HG03175 (cell line): ENCODE data around the gene PHB1.
"Not testable (repeated sequence)": the region's sequence is repeated elsewhere in the genome, so short reads cannot be mapped to it uniquely, and the experiment has no call there.

Source experiments
- ATAC-seq: cut with Tn5 transposase; IDR thresholded peaks from one replicate; pipeline ENCODE4 v1.9.1; 2021; ENCODE audit warnings: mild to moderate bottlenecking, moderate library complexity; ENCODE audit not compliant: unreplicated experiment

Gene PHB1

DNA sequence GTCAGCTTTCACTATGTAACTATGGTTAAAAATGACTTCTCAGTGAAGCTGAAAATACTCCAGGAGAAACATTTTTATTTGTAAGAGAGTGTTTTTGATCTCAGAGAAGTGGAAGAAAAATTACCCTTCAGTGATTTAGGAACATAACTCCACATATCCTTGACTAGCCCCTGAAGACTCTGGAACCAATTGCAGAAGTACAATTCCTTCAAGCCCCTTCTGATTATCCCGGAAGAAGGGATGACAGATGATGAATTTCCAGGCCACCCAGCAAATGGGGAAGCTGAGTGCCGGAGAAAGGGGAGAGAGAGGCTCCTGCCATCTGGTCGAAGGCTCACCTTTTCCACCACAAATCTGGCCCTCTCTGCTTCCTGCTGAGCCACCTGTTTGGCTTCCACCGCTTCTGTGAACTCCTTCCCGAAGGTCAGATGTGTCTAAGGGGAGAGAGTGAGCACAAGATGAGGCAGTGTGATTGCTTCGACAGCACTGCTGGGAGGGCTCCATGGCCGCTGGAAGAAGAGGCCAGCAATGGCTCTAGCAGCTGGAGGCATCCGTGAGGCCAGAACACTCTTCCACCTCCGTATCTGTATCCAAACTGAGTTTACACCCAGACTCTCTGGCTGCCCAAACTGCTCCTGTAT, 8.1 kb downstream of the PHB1 start:
- ATAC-seq: no peak

DNA sequence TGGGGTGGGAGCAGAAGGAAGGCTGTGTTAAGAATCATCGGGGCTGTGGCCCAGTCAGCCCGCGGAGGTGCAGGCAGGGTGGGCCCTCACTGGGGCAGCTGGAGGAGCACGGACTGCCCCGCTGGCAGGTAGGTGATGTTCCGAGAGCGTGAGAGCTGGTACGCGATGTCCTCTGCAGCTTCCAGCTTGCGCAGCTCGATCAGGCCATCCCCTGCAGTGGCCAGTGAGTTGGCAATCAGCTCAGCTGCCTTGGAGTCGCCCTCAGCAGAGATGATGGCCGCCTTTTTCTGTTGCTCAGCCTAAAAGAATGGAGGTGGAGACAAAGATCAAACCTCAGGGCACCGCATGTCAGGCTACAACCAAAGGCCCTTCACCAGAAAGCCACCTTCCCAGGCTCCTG, 9.8 kb downstream of the PHB1 start:
- ATAC-seq: no peak

DNA sequence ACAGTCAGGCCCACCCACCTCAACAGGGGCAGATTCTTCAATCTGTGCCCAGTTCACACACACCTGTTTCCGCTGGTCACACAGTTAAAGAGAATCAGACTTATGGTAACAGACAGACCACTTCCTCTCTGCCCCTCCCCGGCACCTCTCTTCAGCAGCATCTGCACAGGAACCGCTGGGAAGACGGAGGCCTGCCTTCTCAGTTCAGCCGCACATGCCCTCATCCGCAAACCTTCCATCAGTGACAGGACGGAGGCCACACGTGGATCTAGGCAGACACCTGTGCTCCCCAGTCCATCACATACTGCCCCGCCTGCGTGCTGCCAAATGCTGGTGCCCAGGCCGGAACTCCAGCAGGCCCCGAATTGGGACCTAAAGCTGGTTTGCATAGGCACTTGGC, 10.3 kb downstream of the PHB1 start:
- ATAC-seq: no peak

DNA sequence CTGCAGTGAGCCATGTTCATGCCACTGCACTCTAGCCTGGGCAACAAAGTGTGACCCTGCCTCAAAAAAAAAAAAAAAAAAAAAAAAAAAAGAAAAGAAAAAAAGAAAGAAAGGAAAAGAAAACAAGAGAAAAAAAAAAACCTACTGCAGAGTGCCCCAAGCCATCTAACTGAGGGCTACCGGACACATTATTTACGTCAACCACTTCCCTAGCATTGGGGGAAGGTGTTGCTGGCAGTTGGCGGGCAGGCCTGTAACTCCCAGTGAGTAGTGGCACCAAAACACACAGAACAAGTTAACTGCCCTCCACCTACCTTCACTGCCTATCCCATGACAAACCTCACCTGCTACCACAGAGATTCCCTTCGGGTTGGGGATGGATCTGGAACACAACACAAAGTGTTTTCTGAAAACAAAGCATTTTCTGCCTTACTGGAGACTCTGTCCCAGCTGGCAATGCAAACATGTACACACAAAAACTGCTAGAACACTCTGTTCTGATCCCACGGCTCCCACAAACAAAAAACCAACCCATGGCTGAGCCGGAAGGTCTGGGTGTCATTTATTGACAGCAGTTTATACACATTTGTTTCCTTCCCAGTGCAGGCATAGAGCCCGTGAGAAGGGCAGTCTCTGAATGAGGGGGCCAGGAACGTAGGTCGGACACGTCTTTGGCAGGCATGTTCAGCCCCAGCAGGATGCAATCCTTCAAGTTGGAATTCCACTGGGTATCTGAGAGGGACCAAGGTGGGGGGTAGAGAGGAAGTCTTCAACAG, 11.0 kb downstream of the PHB1 start:
- no peak for ATAC-seq

DNA sequence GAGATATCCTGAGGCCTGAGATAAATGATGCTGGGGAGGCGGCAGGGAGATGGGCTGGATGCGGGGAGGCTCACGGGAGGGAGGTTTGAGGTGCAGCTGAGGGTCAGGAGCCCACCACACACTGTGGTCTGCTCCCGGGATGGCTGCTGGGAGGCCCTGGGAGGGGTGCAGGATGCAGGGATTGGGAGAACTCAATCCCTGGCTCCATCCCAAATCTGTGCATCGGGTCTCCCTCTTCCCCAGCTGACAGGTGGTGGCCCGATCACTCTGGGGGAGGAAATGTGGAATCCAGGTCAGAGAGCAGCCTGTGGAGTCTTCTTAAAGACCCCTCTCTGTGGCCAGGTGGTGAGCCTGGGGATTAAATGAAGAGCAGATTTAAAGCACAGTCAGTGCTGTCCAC, 12.0 kb downstream of the PHB1 start:
- ATAC-seq: no peak

DNA sequence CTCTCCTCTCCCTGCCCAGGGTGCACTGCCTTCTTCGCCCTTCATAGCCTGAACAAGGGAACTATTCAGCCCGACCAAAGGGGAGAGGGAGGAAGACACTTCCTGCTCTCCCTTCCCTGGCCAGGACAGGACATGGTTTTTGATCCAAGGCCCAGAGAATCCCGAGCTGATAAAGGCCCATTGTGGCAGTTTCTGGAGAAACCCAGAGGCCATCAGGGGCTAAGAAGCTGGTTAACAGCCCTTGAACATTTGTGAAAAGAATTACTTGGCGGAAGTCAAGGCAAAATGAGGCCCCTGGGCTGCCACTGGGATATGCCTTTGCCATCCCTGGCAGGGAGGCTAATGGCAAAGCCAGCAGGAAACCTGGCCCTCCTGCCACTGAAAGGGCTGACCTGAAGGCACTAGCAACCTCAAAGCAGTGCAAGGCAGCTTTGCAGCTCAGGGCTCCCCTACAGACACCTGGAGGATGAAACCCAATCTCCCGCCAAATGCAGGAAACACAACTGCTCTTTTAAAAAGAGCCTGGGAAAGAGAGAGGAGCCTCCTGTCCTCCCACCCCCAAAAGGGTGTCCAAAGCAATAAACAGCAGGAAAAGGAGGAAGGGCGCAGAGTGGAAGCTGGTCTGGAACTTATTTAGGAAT, 12.6 kb downstream of the PHB1 start:
- ATAC-seq: no peak

DNA sequence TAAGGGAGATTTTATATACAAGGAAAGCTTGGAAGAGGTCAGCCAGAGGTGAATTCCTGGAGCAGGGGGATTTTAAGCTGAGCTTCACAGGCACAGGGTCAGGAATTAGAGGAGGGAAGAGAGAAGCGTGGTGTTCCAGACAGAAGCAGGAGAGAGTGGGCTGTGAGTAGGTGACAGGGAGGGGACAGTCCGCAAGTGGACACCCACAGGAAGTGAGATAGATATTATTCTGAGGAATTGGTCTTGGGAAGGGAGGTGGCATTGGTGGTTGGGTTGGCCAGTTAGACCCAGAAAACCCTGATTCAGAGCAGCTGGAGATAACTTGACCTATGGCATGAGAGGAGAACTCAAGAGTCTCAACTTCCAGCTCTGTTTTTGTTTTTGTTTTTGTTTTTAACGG, 14.7 kb downstream of the PHB1 start:
- no peak for ATAC-seq

DNA sequence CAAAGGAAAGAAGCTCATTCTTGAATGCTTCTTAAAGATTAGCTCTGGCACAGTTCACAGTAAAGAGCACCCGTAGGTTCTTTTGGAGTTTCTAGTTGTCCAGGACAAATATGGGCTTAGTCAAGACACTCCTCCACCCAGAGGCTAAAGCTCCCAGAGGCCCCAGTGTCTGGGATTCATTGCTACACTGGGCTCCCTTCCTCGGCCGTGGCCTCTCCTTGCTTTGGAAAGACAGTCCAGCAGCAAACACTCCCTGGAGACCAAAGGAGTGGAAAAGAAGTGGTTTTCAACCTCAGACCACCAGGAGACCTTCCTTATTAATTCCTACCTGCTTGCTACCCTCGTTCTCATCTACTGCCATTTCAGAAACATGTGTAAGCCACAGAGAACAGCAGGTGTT, 17.1 kb downstream of the PHB1 start:
- no peak for ATAC-seq

DNA sequence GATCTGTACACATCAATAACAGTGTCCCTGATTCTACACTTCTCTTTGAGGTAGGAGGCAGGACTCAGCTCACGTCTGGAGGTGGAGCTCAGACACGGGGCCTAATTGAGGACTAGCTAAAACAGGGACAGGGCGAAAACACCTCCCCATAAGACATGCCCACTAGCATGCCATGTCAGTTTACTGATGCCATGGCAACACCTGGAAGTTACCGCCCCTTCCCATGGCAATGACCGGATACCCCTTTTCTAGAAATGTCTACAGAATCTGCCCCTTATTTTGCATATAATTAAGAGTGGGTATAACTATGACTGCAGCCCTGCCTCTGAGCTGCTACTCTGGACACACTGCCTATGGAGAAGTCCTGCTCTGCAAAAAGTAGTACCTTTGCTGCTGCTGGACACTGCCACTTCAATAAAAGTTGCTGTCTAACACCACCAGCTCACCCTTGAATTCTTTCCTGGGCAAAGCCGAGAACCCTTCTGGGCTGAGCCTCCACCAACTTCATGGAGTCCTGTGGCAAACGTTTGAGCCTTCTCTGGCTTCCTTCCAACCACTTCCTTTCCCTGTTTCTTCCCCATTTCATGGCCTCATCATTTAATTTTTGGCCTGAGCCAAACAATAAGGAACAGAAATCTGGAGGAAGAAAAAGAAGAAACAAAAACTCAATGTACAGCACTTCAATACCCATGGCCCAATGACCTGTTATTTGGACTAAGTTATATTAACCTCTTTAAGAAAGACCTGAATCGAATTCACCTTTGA, 21.0 kb downstream of the PHB1 start:
- ATAC-seq: no peak

DNA sequence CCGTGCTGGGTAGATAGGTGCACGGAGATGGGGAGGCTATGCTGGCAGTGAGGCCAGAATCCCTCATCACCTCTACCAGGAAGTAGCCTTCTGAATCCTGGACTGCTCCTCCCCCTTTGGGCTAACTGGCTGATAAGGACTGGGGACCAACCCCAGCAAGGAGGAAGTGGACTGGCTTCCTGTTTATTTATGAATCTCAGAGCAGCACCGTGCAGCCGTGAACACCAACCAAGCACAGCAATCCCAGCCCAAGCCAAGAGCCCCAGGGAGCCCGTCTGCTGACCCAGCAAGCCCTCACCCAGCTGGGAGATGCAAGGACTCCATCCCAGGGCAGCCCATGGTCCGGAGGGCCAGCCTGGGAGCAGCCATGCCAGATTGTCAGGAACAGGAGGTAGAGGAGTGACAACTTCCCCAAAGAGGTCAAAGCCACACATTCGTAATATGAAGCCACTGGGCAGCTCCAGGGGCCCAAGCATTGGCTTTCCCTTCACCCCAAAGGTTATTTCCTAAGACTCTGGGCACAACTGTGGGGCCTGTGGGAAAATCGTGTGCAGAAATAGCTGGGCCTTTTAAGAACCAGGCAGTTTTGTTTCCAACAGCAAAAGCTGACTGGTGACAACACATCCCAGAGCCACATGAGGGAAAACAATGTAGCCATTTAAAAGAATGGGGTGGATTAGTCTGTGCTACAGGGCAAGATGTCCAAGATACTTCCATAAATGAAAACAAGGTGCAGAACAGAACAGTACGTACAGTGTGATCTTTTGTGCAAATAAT, 23.9 kb downstream of the PHB1 start:
- no peak for ATAC-seq

DNA sequence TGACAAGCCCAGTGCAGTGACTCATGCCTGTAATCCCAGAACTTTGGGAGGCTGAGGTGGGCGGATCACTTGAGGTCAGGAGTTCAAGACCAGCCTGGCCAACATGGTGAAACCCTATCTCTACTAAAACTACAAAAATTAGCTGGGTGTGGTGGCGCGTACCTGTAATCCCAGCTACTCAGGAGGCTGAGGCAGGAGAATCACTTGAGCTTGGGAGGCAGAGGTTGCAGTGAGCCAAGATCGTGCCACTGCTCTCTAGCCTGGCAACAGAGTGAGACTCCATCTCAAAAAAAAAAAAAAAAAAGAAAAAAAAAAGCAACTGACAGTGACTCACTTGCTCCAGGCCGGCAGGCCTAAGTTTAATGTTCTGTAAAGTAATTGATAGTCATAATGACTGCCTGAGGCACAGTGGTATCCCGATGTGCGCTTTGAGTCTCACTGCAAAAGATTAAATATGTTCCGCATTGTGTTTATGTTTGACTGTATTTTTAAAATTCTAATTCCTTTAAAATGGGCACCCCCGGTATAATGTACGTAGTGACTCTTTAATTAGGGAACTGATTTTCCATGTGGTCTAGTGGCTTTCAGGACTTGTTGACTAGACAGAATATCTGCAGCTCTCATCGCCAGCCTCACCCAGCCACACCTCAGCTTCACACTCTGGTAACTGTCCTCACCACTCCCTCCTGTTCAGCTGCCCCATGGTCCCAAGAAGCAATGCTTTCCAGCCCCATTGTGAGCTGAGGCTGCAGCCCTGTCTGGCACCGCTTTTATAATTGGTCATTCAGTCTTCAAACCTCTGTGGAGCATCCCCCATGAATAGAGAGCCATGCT, 25.0 kb downstream of the PHB1 start:
- ATAC-seq: not testable (repeated sequence)

DNA sequence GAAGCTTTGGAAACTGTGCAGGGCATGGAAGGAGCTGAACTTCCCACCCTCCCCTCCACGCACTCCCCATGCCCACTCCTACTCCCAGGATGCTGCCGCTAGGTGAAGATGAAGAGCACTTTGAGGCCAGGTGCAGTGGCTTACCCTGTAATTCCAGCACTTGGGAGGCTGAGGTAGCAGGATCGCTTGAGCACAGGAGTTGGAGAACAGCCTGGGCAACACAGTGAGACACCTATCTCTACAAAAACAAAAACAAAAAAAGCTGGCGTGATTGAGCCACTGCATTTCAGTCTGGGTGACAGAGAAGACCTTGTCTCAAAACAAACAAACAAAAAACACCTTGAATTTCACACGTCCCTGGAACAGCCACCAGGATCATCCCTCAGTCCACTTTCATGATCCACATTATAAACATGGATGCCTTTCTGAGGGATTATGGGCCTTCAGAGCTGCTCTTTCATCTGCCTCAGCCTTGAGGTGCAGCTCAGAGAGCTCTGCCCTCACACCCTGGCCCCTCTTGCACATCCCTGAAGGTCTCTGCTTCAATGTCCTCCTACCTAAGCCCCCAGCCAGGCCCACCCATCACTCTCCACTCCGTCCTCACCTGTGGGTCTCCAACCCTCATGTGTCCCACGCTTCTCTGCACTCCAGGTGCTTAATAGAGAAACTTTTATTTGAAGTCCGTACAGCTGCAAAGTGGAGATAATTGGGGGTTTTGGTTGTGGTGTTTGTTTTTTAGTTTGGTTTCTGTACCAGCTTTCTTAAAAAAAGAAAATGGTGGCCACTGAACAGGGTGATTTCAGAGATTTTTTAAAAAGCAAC, 25.8 kb downstream of the PHB1 start:
- ATAC-seq: no peak

DNA sequence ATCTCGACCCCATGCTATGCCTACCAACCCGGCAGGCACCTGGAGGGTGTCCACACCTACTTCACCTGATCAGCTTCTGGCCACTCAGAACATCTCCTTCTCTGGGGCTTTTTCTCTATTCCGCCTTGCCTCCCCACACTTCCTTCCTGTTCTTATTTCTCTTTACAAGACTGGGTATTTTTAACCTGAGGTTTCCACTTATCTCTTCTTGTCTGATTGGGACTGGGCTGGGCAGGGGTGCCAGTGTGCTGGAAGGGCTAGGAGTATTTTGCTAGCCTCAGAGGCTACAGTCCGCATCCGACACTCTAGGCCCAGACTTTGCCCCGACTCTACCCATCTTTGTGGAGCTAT, 26.4 kb downstream of the PHB1 start:
- peak; percentile 60 for ATAC-seq

DNA sequence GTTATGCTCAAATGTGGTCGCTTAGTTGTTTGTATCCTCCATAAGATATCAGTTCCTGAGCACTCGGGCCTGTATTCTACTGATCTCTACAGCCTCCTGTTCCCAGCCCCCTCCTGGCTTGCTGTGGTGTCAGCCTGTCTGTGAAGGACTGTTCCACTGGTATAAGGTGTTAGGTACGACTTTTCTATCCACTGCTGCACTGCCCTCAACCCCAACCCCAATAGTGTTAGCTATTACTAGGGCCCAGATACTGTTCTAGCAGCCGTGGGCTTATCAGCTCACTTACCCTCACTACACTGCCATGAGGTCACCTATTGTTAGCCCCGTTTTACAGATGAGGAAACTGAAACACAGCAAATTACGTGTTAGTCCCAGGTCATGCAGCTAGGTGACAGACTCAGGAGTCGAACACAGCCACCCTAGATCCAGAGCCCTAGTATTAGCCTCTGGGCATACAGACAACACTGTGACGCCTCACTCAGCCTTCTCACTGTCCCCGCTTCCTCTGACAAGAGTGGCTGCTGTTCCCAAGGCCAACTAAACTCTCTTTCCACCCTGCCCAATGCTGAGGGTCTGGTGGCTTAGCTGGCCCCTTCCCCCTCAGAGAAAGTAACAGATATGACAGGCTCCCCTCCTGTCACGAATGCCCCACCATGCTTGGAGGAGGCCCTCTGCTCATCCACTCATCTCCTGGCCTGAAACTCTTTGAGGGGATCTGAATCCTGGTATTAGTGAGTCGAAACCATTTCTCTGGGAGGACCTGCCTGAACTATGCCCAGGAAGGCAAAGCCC, 27.0 kb downstream of the PHB1 start:
- ATAC-seq: no peak

DNA sequence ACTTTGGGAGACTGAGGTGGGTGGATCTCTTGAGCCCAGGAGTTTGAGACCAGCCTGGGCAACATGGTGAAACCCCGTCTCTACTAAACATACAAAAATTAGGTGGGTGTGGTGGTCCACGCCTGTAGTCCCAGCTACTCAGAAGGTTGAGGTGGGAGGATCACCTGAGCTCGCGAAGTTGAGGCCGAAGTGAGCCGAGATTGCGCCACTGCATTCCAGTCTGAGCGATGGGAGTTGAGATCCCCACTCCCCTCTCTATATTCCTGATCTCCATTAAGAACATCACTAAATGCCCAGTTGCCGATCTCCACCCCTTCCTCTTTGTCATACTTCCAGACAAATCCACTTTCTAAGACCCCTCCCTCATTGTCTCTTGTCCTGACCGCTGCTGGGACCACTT, 28.3 kb downstream of the PHB1 start:
- no peak for ATAC-seq

DNA sequence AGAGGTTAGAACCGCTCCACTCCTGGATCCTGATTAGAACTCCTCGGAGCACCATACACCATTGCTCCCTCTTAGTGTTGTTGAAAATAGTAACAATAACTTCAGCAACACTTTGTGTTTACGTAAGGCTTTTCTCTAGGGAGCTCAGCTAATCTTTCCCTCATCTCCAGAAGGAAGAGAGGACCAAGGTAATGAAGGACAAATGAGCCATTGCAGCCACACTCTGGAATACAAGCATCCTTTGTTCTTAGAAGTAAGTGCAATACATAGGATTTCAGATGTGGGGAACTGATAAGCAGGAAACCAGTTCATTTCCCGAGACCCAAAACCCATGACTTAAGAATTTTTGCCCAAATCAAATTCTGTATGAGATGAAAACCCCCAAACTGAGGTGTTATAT, 29.7 kb downstream of the PHB1 start:
- no peak for ATAC-seq

DNA sequence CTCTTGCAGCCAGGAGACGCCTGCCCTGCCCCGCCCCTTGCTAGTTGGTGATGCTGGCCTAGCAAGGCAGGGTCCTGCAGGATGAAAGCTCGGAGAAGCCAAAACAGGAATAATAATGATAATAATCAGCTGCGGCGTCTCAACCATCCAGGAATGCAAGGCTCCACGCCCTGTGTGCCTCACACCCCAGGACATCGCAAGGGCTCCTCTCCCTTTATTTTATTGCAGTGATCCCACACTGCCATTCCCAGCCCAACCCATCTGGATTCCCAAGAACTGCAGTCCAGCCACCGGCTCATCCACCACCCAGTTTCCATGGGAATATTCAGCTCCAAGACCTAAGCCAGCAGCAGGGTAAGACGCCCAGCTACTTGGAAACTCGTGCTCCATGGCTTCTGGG, 31.6 kb downstream of the PHB1 start:
- ATAC-seq: no peak

DNA sequence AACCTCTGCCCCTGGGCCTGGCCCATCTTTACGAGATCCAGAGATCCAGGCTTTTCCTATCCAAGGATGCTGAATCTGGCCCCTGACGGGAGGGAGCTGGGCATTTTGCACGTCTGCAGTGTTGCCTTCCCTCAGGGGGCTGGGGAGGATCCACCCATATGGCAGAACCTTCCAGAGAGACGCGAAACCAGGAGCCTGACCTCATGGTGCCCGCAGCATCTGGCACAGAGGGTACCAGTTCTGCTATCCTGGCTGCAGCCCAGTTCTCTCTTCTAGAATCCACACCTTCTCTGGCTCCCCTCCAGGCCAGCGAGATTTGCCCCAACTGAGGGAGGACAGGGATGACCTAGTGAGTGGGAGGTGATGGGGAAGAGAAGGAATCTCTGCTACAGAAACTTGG, 32.1 kb downstream of the PHB1 start:
- ATAC-seq: no peak
